Measurements from ENCODE around the gene SSBP3.
A peak's percentile ranks its signal among the peaks of the same experiment; 100 is the strongest.

Gene SSBP3

GRCh38 chr1:54282101-54282847 is 123.9 kb downstream of the SSBP3 start:
- peak; percentile 29 for DNase-seq

- DNase-seq = no peak
Measured at GRCh38 chr1:54280651-54281050, 125.5 kb downstream of the SSBP3 start.

- no peak for DNase-seq
Measured at GRCh38 chr1:54279457-54279856, 126.7 kb downstream of the SSBP3 start.

- DNase-seq = no peak
Measured at GRCh38 chr1:54278941-54279422, 127.2 kb downstream of the SSBP3 start.

GRCh38 chr1:54277451-54278341 is 128.5 kb downstream of the SSBP3 start:
- no peak for DNase-seq

GRCh38 chr1:54276617-54277450 is 129.4 kb downstream of the SSBP3 start:
- no peak for DNase-seq

GRCh38 chr1:54275349-54275748 is 130.8 kb downstream of the SSBP3 start:
- DNase-seq = no peak

- no peak for DNase-seq
Measured at GRCh38 chr1:54274881-54275280, 131.3 kb downstream of the SSBP3 start.

- no peak for DNase-seq
Measured at GRCh38 chr1:54274448-54274847, 131.7 kb downstream of the SSBP3 start.

GRCh38 chr1:54273795-54274163 is 132.4 kb downstream of the SSBP3 start:
- DNase-seq = peak; percentile 92

GRCh38 chr1:54273092-54273794 is 133.0 kb downstream of the SSBP3 start:
- DNase-seq = peak; percentile 97

- no peak for DNase-seq
Measured at GRCh38 chr1:54272772-54273091, 133.5 kb downstream of the SSBP3 start.

GRCh38 chr1:54272134-54272533 is 134.1 kb downstream of the SSBP3 start:
- DNase-seq = no peak

GRCh38 chr1:54271341-54271740 is 134.9 kb downstream of the SSBP3 start:
- DNase-seq = no peak

- DNase-seq = no peak
Measured at GRCh38 chr1:54270543-54270942, 135.7 kb downstream of the SSBP3 start.

- peak; percentile 31 for DNase-seq
Measured at GRCh38 chr1:54268762-54269297, 137.4 kb downstream of the SSBP3 start.

GRCh38 chr1:54267815-54268761 is 138.1 kb downstream of the SSBP3 start:
- no peak for DNase-seq

GRCh38 chr1:54266908-54267307 is 139.3 kb downstream of the SSBP3 start:
- no peak for DNase-seq

- no peak for DNase-seq
Measured at GRCh38 chr1:54266195-54266594, 140.0 kb downstream of the SSBP3 start.

GRCh38 chr1:54265659-54266058 is 140.5 kb downstream of the SSBP3 start:
- DNase-seq = no peak

- no peak for DNase-seq
Measured at GRCh38 chr1:54265126-54265525, 141.1 kb downstream of the SSBP3 start.

Measured in NCI-H2171 treated with DMSO at 0.1 percent for 48 hours (cell line).